ENCODE data around the gene RFLNA. TPM values are rescaled to one million over a fixed set of nuclear protein-coding genes. Genes with fewer than 3 reads are reported as not detected.

RFLNA gene
- total and polyA plus RNA-seq, 9 donors, result 0.72 to 8.7 (median 3.3) TPM

GRCh38 chr12:124309744-124310143 is 14.9 kb downstream of the RFLNA start:
- Histone ChIP-seq H3K27ac (no peak overlapping the region), H3K36me3 (no peaks in the 10 kb centered on the region), H3K27me3 (no peaks in the 10 kb centered on the region), H3K4me3 (no peak overlapping the region), H3K9me3 (no peaks in the 10 kb centered on the region), H3K4me1 (ENCODE audit: insufficient read depth) (no peaks in the 10 kb centered on the region)
- intact Hi-C loops (cut with DNase I), result loop anchor here in 1 of 4 donors (10.0 kb wide), 1 partner anchor 265 kb away; no protein-coding TSS in a partner anchor
- DNase-seq, result no peak
- 79 to 87% (median 82%) methylated on average over 7 of the region's 7 CpGs for WGBS, 3 donors
- TF ChIP-seq EP300 (IDR thresholded peaks at IDR 0.05) (no peak), POLR2A (IDR thresholded peaks at IDR 0.05) (no peak), CTCF (IDR thresholded peaks at IDR 0.05) (no peak)

GRCh38 chr12:124310178-124310577 is 15.3 kb downstream of the RFLNA start:
- no peaks in the 10 kb centered on the region for H3K36me3 ChIP-seq
- intact Hi-C loops (cut with DNase I), result loop anchor here in 1 of 4 donors (10.0 kb wide), 1 partner anchor 265 kb away; no protein-coding TSS in a partner anchor
- no peaks in the 10 kb centered on the region for H3K4me1 ChIP-seq (ENCODE audit: insufficient read depth)
- 54 to 74% (median 61%) methylated on average over 4 of the region's 4 CpGs for WGBS, 3 donors
- no peak overlapping the region for H3K27ac ChIP-seq
- TF ChIP-seq CTCF (IDR thresholded peaks at IDR 0.05) (no peak), POLR2A (IDR thresholded peaks at IDR 0.05) (no peak), EP300 (IDR thresholded peaks at IDR 0.05) (no peak)
- H3K9me3 ChIP-seq, result no peaks in the 10 kb centered on the region
- no peaks in the 10 kb centered on the region for H3K27me3 ChIP-seq
- no peak overlapping the region for H3K4me3 ChIP-seq
- DNase-seq, result no peak

GRCh38 chr12:124310785-124311184 is 15.9 kb downstream of the RFLNA start:
- no peaks in the 10 kb centered on the region for H3K4me1 ChIP-seq (ENCODE audit: insufficient read depth)
- DNase-seq, result no peak
- intact Hi-C loops (cut with DNase I), result loop anchor here in 1 of 4 donors (10.0 kb wide), 1 partner anchor 266 kb away; no protein-coding TSS in a partner anchor
- H3K36me3 ChIP-seq, result no peaks in the 10 kb centered on the region
- 82 to 95% (median 92%) methylated on average over 3 of the region's 3 CpGs for WGBS, 3 donors
- TF ChIP-seq EP300 (IDR thresholded peaks at IDR 0.05) (no peak), CTCF (IDR thresholded peaks at IDR 0.05) (no peak), POLR2A (IDR thresholded peaks at IDR 0.05) (no peak)
- H3K4me3 ChIP-seq, result no peak overlapping the region
- H3K27ac ChIP-seq, result no peak overlapping the region
- H3K27me3 ChIP-seq, result no peaks in the 10 kb centered on the region
- no peaks in the 10 kb centered on the region for H3K9me3 ChIP-seq

- Histone ChIP-seq H3K36me3 (no peaks in the 10 kb centered on the region), H3K4me1 (ENCODE audit: insufficient read depth) (no peaks in the 10 kb centered on the region), H3K27me3 (no peaks in the 10 kb centered on the region), H3K9me3 (no peaks in the 10 kb centered on the region), H3K27ac (no peak overlapping the region), H3K4me3 (no peak overlapping the region)
- intact Hi-C loops (cut with DNase I), result loop anchor here in 1 of 4 donors (10.0 kb wide), 1 partner anchor 267 kb away; no protein-coding TSS in a partner anchor
- WGBS, 3 donors, result 77 to 84% (median 84%) methylated on average over 15 to 17 of the region's 17 CpGs
- TF ChIP-seq CTCF (IDR thresholded peaks at IDR 0.05), result no peak
- no peak for TF ChIP-seq POLR2A (IDR thresholded peaks at IDR 0.05)
- no peak for TF ChIP-seq EP300 (IDR thresholded peaks at IDR 0.05)
- DNase-seq, result no peak
Observed at GRCh38 chr12:124311292-124312109, 16.6 kb downstream of the RFLNA start.
